HG02943 (cell line): ENCODE data around the gene UTP20.

Source experiments
- ATAC-seq: cut with Tn5 transposase; IDR thresholded peaks from one replicate; pipeline ENCODE4 v1.9.1; 2021; ENCODE audit warnings: mild to moderate bottlenecking, low read depth, moderate library complexity; ENCODE audit not compliant: unreplicated experiment

Gene UTP20

GRCh38 chr12:101280006-101280505 is at the start of gene UTP20:
TSS of gene UTP20 (plus strand) at chr12:101280105. CDS start at chr12:101280283, 178 bp downstream.
- peak; percentile 100 for ATAC-seq

DNA sequence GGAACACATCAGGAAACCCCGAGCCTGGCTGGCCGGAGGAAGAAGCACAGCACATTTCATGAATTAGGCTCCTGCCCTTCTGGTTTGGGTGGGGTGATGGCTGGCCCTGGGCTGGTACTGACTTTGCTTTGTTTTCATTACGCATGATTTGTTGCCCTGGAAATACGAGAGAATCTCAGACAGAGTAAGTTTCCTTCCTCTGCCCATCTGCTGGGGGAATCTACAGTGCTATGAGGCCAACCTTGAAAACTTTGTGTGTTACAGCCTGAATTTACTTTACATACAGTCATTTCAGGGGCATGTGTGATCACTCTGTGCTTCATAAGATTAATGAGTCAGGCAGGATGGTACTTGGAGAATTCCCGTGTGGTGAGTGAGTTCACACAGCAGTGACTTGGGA is 49.4 kb upstream of the UTP20 start:
- no peak for ATAC-seq

GRCh38 chr12:101231636-101232035 is 48.3 kb upstream of the UTP20 start:
- no peak for ATAC-seq

GRCh38 chr12:101235686-101236085 is 44.2 kb upstream of the UTP20 start:
- no peak for ATAC-seq

- no peak for ATAC-seq
These were observed 41.6 kb upstream of the UTP20 start for GRCh38 chr12:101238306-101238705.

DNA sequence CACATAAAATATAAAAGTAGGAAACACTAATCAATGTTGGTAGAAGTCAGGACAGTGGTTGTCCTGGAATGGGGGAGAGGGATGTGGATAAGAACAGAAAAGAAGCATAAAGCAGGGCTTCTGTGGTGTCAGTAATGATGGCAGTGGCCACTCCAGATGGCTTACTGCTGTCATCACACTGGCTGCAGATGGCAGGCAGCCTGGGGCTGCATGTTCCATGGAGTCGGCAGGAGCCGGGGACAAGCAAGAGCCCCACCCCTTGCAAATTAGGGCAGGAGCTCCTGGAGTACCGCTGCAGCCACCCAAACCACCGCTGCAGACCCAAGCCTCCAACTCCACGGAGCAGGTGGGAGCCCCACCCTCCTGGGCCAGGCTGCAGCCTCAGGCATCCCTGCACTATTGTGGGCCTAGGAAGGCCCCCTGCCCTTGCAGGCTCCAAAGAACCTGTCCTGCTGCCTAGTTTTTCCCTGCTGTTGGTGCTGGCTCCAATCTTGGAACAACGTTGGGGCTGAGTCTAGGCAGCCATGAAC is 41.0 kb upstream of the UTP20 start:
- no peak for ATAC-seq

DNA sequence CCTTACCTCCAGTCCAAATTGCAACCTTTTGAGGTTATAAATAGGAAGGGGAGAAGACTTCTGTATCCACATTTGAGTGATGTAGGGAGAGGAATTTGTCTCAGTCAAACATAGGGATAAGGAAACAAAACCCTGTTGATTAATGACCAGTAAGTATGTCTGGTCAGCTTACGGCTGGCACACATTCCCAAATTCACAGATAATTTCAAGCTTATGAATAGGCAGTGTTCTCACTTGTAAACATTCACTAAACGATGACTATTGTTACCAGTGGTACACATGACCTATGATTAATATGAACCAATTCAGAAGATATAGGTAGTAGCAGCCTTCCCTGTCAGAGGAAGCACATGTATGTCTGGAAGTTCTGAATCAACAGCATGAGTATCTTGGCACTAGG is 36.8 kb upstream of the UTP20 start:
- ATAC-seq, result no peak

GRCh38 chr12:101243616-101244015 is 36.3 kb upstream of the UTP20 start:
- ATAC-seq, result no peak

- no peak for ATAC-seq
These were observed 23.6 kb upstream of the UTP20 start for GRCh38 chr12:101256266-101256665.

DNA sequence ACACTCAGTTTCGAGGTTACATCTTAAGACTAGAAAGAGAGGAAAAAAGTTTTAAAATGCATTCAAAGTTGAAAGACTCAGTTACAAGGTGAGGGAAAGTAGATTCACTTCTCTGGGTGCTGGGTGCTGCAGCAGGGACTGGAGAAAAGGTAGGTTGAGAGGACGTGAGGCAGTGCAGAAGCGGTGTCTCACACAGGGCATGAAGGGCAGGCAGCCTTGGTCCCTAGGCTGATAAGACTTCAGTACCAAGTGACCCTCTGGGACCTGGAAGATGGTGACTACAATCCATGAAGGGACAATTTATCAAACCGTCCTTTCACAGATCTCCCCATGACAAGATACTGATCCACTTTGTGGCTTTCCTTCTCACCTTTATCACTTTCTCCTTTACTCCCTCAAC is 22.5 kb upstream of the UTP20 start:
- ATAC-seq, result no peak

- no peak for ATAC-seq
These were observed 12.8 kb upstream of the UTP20 start for GRCh38 chr12:101267111-101267510.

DNA sequence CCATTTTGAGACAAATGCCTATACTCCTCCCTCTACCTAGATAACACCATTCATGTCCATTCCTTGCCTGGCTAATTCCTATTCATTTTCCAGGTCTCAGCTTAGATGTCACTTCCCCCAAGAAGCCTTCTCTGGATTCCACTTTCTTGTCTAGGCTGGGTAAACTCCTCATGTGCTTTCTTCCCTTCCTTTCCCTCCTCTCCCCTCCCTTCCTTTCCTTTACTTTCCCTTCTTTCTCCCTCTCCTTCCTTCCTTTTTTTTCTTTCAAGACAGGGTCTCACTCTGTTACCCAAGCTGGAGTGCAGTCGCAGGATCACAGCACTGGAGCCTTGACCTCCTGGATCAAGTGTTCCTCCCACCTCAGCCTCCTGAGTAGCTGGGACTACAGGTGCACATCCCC is 3.5 kb upstream of the UTP20 start:
- no peak for ATAC-seq

DNA sequence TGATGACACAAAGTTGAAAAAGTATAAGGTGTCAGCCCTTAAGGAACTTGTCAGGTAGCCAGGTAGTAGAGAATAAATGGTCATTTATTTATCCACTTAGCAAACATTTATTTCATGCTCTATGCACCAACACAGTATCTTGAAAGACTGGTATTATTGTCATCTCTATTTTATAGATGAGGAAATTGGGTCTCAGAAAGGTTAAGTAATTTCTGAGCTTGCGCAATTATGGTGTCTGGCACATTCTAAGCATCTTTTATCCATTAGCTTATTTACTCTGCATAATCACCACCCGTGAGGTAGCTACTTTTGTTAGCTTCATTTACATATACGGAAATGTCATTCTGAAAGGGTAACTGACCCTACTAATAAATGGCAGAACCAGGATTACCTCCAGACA is 2.5 kb upstream of the UTP20 start:
- no peak for ATAC-seq

- ATAC-seq, result no peak
These were observed 7.5 kb downstream of the UTP20 start for GRCh38 chr12:101287357-101287756.

DNA sequence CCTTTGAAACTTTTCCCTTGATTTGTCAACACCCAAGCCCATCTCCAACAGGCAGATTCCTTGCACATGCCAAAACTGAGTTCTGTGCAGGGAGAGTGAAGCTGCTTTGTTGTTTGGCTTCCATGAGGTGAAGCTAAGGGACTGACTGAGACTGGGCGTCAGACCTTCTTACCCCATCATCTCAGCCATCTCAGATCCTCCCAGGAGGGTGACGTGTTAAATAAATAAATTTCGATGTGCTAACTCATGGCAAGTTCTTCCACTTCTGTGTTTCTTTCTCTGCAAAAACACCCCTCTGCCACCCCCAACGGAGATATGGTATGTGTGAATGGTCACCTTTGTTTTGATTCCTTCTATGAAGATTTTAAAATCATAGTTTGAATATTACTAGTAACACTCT is 17.8 kb downstream of the UTP20 start:
- ATAC-seq, result no peak

GRCh38 chr12:101298426-101298825 is 18.5 kb downstream of the UTP20 start:
- no peak for ATAC-seq

GRCh38 chr12:101299346-101299745 is 19.4 kb downstream of the UTP20 start:
- no peak for ATAC-seq

GRCh38 chr12:101299931-101300330 is 20.0 kb downstream of the UTP20 start:
- no peak for ATAC-seq

- ATAC-seq, result no peak
These were observed 22.8 kb downstream of the UTP20 start for GRCh38 chr12:101302741-101303140.

DNA sequence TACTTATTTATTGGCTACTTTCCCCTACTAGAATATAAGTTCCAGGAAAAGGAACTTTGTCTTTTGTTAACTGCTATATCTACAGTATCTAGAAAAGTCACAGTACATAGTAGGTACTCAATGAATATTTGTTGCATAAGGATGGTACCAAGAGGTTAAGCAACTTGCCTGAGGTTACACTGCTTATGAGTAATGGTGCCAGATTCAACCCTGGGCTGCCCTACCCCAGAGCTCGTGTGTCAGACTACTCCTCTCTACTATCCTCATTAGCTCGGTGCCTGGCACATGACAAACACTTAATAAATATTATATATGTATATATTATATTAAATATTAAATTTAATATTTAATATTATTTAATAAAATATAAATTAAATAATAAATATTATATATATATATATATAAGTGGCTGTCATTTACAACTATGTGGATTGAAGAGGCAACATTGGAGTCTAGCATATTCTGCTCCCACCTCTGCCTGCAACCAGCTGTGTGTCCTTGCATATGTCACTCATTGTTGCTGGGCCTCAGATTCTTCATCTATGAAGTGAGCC is 25.4 kb downstream of the UTP20 start:
- ATAC-seq, result no peak

DNA sequence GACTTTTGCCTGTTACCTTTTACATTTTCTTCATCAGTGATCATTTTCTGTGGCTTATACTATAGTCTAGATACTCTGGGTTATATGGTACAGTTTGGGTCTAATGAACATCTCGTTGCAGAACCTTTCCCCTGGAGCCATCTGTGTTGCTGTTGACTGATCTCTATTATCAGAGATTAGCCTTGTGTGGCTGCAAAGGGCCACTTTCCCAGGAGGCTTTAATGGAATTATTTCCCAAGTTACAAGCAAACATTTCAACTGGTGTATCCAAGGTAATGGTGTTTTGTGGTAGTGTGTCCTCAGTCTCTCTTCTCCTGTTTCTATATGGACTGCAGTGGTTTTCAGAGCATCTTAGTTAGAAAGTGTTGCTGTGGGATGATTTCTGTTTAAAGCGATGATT is 25.9 kb downstream of the UTP20 start:
- ATAC-seq, result no peak

DNA sequence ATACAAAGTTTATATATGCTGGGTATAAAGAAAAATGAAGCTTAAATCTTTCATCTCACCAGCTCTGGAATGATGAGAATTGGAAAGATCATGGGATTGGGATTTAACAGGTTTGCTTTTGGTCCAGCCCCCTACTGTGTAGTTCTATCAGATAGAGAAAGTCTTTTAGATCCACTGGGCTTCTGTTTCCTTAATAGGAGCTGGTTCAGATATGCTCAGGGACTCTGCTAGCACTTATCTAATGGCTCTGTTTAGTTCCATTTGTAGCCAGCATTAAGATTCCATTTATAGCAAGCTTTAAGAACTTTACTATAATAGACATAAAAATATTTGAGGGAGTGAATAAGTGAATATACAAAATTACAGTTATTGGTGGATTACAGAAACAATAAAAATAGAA is 42.6 kb downstream of the UTP20 start:
- no peak for ATAC-seq

DNA sequence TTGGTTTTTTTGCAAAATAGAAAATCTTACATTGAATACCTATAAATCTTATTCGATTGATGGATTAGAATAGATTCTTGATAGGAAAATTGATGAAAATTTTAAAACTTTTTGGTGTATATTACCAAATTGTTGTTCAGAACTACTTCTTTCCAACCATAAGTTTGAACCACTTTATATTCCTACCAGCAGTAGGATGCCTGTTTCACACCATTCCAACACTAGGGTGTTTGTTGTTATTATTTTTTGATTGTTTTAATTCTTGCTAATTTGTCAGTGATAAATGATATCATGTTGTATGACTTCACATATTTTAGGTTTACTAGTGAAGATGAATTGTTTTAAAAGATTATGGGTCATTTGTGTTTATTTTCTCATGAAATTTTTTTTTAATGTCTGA is 43.4 kb downstream of the UTP20 start:
- no peak for ATAC-seq
